ENCODE results near the gene SNX8. TPM values are rescaled to one million over a fixed set of nuclear protein-coding genes. Genes with fewer than 3 reads are reported as not detected.

The SNX8 gene
- total RNA-seq, 1 experiment from 2014 or later, result 139 TPM

DNA sequence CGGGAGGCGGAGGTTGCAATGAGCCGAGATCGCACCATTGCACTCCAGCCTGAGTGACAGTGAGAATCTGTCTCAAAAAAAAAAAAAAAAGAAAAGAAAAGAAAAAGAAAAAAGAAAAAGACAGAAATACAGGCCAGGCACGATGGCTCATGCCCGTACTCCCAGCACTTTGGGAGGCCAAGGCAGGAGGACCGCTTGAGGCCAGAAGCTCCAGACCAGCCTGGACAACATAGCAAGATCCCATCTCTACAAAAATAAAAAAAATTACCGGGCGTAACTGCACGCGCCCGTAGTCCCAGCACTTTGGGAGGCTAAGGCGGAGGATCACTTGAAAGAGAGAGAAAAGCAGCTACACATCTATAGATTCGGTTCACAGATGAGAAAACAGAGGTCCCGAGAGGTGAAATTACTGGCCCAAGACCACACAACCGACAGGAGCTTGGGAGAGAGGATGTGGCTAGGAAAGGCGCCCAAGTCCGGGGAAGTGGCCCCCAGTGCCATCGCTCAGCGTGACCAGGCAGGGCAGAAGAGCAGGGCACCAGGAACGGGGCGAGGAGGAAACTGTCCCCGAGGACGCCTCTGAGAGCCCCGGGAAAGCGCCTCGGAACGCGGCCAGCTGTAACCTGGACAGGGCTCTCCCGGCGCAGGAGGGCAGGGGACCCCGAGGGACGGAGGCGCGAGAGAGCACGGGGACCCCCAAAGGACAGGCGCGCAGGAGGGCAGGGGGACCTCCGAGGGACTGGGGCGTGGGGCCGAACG is 612 bp downstream of the SNX8 start:
- ATAC-seq (peak; percentile 62), DNase-seq (ENCODE audit: low read depth, low spot score) (no peak)
- H3K27me3 ChIP-seq (ENCODE audit: control insufficient read depth, insufficient read depth, low read length), result no peaks in the 10 kb centered on the region
- CTCF ChIA-PET, result interaction anchor here (0.7 kb wide), 2 partner anchors 346 to 672 kb away, joined by 3 to 5 read pairs; no protein-coding TSS in a partner anchor
- no peaks in the 10 kb centered on the region for H3K9me3 ChIP-seq (ENCODE audit: control insufficient read depth, insufficient read depth, low read depth, low read length)
- BruUV-seq (replicated peaks), result TSS peak; percentile 22
- H3K27ac ChIP-seq (ENCODE audit: low read length), result peak overlapping the region; percentile 80
- TF ChIP-seq, protein P1, sequence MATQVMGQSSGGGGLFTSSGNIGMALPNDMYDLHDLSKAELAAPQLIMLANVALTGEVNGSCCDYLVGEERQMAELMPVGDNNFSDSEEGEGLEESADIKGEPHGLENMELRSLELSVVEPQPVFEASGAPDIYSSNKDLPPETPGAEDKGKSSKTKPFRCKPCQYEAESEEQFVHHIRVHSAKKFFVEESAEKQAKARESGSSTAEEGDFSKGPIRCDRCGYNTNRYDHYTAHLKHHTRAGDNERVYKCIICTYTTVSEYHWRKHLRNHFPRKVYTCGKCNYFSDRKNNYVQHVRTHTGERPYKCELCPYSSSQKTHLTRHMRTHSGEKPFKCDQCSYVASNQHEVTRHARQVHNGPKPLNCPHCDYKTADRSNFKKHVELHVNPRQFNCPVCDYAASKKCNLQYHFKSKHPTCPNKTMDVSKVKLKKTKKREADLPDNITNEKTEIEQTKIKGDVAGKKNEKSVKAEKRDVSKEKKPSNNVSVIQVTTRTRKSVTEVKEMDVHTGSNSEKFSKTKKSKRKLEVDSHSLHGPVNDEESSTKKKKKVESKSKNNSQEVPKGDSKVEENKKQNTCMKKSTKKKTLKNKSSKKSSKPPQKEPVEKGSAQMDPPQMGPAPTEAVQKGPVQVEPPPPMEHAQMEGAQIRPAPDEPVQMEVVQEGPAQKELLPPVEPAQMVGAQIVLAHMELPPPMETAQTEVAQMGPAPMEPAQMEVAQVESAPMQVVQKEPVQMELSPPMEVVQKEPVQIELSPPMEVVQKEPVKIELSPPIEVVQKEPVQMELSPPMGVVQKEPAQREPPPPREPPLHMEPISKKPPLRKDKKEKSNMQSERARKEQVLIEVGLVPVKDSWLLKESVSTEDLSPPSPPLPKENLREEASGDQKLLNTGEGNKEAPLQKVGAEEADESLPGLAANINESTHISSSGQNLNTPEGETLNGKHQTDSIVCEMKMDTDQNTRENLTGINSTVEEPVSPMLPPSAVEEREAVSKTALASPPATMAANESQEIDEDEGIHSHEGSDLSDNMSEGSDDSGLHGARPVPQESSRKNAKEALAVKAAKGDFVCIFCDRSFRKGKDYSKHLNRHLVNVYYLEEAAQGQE (IDR thresholded peaks at IDR 0.05; ENCODE audit: insufficient read depth in 1 of 2, low read depth in 2 of 2, low read length in 1 of 2), result no peak
- no peak for TF ChIP-seq POLR2AphosphoS5 (IDR thresholded peaks at IDR 0.05; ENCODE audit: low read depth, low read length)
- TF ChIP-seq TCF7L2 (IDR thresholded peaks at IDR 0.05; ENCODE audit: low read depth, low read length), result no peak
- TF ChIP-seq CTCF (IDR thresholded peaks at IDR 0.05), result no peak
- no peak for TF ChIP-seq SIN3A (IDR thresholded peaks at IDR 0.05; ENCODE audit: borderline replicate concordance, insufficient read depth, low read depth, low read length)
- H3K4me3 ChIP-seq (ENCODE audit: low read depth in 2 of 2, low read length in 2 of 2), result peak overlapping the region; percentile 75 to 94
- POLR2A ChIA-PET, result no interaction called here
- intact Hi-C loops (cut with micrococcal nuclease; ENCODE audit: unreplicated experiment), result no loop called here
- H3K4me1 ChIP-seq (ENCODE audit: control insufficient read depth, insufficient read depth, low read length), result peaks cover 14% of the 10 kb centered on the region
- no peaks in the 10 kb centered on the region for H3K36me3 ChIP-seq (ENCODE audit: control insufficient read depth, insufficient read depth, low read length)
- in situ Hi-C loops (cut with HindIII; ENCODE audit: low pct_unique_long_range_greater_than_20kb, low sequenced_read_pairs), result no loop called here

DNA sequence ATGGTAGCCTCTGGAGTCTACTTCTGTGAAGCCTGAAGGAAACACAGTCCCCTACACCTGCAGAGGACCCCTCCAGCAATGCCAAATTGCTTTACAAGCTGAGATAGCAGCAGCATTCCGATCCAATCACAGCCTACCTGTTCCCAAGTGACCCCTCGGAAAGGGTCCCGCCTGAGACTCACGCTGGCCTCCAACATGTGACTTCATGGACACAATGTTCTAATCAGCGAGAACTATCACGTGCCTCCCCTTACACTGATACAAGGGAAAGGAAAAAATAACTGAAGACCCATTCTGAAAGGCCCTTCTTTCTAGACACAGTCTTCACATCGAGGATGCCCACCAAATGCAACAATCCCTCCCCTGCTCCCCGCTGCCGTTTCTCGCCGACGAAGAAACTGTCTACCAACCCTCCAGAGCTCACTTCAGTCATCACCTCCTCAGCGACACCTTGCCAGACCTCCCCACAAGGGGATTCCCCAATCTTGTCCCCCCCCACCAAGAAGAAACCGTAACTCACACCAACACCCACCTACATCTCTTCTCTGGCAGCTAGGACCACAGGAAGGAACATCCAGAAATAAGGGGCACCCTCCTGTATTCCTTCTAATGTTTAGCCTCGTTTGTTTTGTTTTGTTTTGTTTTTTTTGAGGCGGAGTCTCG is 1.8 kb downstream of the SNX8 start:
- peaks cover 14% of the 10 kb centered on the region for H3K4me1 ChIP-seq (ENCODE audit: control insufficient read depth, insufficient read depth, low read length)
- no peak for TF ChIP-seq CTCF (IDR thresholded peaks at IDR 0.05)
- TF ChIP-seq, protein P1 (IDR thresholded peaks at IDR 0.05; ENCODE audit: insufficient read depth in 1 of 2, low read depth in 2 of 2, low read length in 1 of 2), result no peak
- no peaks in the 10 kb centered on the region for H3K36me3 ChIP-seq (ENCODE audit: control insufficient read depth, insufficient read depth, low read length)
- POLR2A ChIA-PET, result no interaction called here
- H3K4me3 ChIP-seq (ENCODE audit: low read depth in 2 of 2, low read length in 2 of 2), result peak overlapping the region in 1 of 2 experiments; percentile 10; a peak in 2 of 4 replicates
- no peaks in the 10 kb centered on the region for H3K27me3 ChIP-seq (ENCODE audit: control insufficient read depth, insufficient read depth, low read length)
- BruUV-seq (replicated peaks), result TSS peak; percentile 84
- in situ Hi-C loops (cut with HindIII; ENCODE audit: low pct_unique_long_range_greater_than_20kb, low sequenced_read_pairs) (no loop called here), intact Hi-C loops (cut with micrococcal nuclease; ENCODE audit: unreplicated experiment) (no loop called here)
- no peak overlapping the region for H3K27ac ChIP-seq (ENCODE audit: low read length)
- no peak for ATAC-seq
- CTCF ChIA-PET, result no interaction called here
- no peaks in the 10 kb centered on the region for H3K9me3 ChIP-seq (ENCODE audit: control insufficient read depth, insufficient read depth, low read depth, low read length)
- DNase-seq (ENCODE audit: low read depth, low spot score), result no peak
